Hepatocyte (in vitro differentiated cells): ENCODE measurements around the gene FAM171A2. TPM values are rescaled to one million over a fixed set of nuclear protein-coding genes. Genes with fewer than 3 reads are reported as not detected.

Source experiments
- DNase-seq: peaks from one replicate; pipeline ENCODE4 v3.0.0-alpha.2; 2016; ENCODE audit warnings: low spot score
- H2AFZ ChIP-seq: fragments of 200-600 bp; sonication (generic); 2 replicates; pipeline ENCODE4 v1.6.0; 2016; ENCODE audit warnings: antibody characterized with exemption, mild to moderate bottlenecking
- H3K27ac ChIP-seq: fragments of 200-600 bp; sonication (generic); 2 replicates; pipeline ENCODE4 v1.5.1; 2016; ENCODE audit warnings: mild to moderate bottlenecking
- H3K27me3 ChIP-seq: fragments of 200-600 bp; sonication (generic); 2 replicates; pipeline ENCODE4 v1.6.1; 2016
- H3K36me3 ChIP-seq: fragments of 200-600 bp; sonication (generic); replicated peaks from 2 replicates; pipeline ENCODE4 v1.5.1; 2016; ENCODE audit warnings: low read depth; ENCODE audit not compliant: insufficient read depth
- H3K4me1 ChIP-seq: fragments of 200-600 bp; sonication (generic); 2 replicates; pipeline ENCODE4 v1.5.1; 2016; ENCODE audit warnings: mild to moderate bottlenecking, moderate library complexity; ENCODE audit not compliant: insufficient read depth
- H3K4me2 ChIP-seq: fragments of 200-600 bp; sonication (generic); 2 replicates; pipeline ENCODE4 v1.6.0; 2016
- H3K4me3 ChIP-seq: fragments of 200-600 bp; sonication (generic); 2 replicates; pipeline ENCODE4 v1.5.1; 2016; ENCODE audit warnings: mild to moderate bottlenecking
- H3K79me2 ChIP-seq: fragments of 200-600 bp; sonication (generic); 2 replicates; pipeline ENCODE4 v1.6.0; 2017; ENCODE audit warnings: mild to moderate bottlenecking
- H3K9me2 ChIP-seq: fragments of 200-600 bp; sonication (generic); replicated peaks from 2 replicates; pipeline ENCODE4 v1.6.0; 2017; ENCODE audit warnings: mild to moderate bottlenecking; ENCODE audit not compliant: insufficient read depth
- H3K9me3 ChIP-seq: fragments of 200-600 bp; sonication (generic); 2 replicates; pipeline ENCODE4 v1.5.1; 2016; ENCODE audit warnings: low read depth, mild to moderate bottlenecking
- H4K20me1 ChIP-seq: fragments of 200-600 bp; sonication (generic); 2 replicates; pipeline ENCODE4 v1.6.0; 2016; ENCODE audit warnings: mild to moderate bottlenecking; ENCODE audit not compliant: insufficient read depth, poor library complexity, severe bottlenecking
- EZH2 ChIP-seq: fragments of 200-600 bp; sonication (generic); IDR thresholded peaks from 2 replicates; pipeline ENCODE4 v1.6.1; 2016; ENCODE audit warnings: antibody characterized with exemption, mild to moderate bottlenecking, borderline replicate concordance
- EZH2phosphoT487 ChIP-seq: fragments of 200-600 bp; sonication (generic); IDR thresholded peaks from one replicate; pipeline ENCODE4 v1.6.1; 2018; ENCODE audit warnings: antibody characterized with exemption, mild to moderate bottlenecking, low read depth, moderate library complexity; ENCODE audit not compliant: unreplicated experiment, severe bottlenecking
- WGBS: methylation state at CpG from one replicate; pipeline ENCODE4 v1.1.6; 2016; ENCODE audit warnings: low lambda C conversion rate; ENCODE audit errors: missing lambda C conversion rate; 5-methylcytosine and 5-hydroxymethylcytosine counted together
- polyA plus RNA-seq: library from polyadenylated mRNA; unstranded; fragments of >200 nt; fragmentation: Nextera tagmentation; extraction: Ambion mirVana; gene quantifications from 2 replicates; pipeline ENCODE4 v1.2.1, GENCODE V29; 2016
- total RNA-seq: library from RNA; depleted of rRNA; stranded (reverse); fragments of >200 nt; gene quantifications from 2 replicates; pipeline ENCODE4 v1.2.3, GENCODE V29; 2014
- TF ChIP-seq, protein P1 (sequence below): fragments of 200-600 bp; sonication (generic); IDR thresholded peaks from 2 replicates; pipeline ENCODE4 v1.5.1; 2016; ENCODE audit warnings: antibody characterized with exemption, mild to moderate bottlenecking; ENCODE audit not compliant: poor library complexity

The FAM171A2 gene
- total and polyA plus RNA-seq, 2 experiments from 2014 or later: 13.9 to 22.8 TPM

DNA sequence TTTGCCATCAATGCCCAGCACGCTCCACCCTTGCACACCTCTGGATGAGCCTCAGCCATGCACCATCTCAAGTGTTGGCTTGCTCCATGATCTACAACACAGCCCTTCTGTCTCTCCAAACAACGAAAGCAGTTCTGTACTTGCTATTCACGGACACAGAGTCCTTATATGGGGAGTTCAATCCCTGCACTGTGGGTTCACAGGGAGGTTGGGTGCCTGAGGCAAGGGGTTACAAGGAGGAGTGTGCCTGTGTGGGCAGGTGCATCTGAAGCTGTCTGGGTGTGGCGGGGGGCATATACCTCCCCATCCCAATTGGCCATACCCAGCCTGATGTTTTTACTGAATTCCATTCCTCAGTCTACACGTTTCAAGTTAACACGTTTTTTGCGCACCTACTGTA, 49.6 kb downstream of the FAM171A2 start:
- peaks cover 44% of the 10 kb centered on the region for H3K27me3 ChIP-seq
- H2AFZ ChIP-seq: no peak overlapping the region
- no peaks in the 10 kb centered on the region for H3K9me3 ChIP-seq
- H3K36me3 ChIP-seq: no peaks in the 10 kb centered on the region
- TF ChIP-seq EZH2phosphoT487 (no peak), EZH2 (no peak)
- TF ChIP-seq, protein P1, sequence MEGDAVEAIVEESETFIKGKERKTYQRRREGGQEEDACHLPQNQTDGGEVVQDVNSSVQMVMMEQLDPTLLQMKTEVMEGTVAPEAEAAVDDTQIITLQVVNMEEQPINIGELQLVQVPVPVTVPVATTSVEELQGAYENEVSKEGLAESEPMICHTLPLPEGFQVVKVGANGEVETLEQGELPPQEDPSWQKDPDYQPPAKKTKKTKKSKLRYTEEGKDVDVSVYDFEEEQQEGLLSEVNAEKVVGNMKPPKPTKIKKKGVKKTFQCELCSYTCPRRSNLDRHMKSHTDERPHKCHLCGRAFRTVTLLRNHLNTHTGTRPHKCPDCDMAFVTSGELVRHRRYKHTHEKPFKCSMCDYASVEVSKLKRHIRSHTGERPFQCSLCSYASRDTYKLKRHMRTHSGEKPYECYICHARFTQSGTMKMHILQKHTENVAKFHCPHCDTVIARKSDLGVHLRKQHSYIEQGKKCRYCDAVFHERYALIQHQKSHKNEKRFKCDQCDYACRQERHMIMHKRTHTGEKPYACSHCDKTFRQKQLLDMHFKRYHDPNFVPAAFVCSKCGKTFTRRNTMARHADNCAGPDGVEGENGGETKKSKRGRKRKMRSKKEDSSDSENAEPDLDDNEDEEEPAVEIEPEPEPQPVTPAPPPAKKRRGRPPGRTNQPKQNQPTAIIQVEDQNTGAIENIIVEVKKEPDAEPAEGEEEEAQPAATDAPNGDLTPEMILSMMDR: no peak
- no peak overlapping the region for H3K27ac ChIP-seq
- H3K4me3 ChIP-seq: no peak overlapping the region
- no peaks in the 10 kb centered on the region for H3K79me2 ChIP-seq
- H3K4me2 ChIP-seq: no peak overlapping the region
- WGBS: 88% methylated on average over 7 of the region's 7 CpGs
- H3K4me1 ChIP-seq: peaks cover 3% of the 10 kb centered on the region
- no peak for DNase-seq
- H4K20me1 ChIP-seq: no peaks in the 10 kb centered on the region
- no peaks in the 10 kb centered on the region for H3K9me2 ChIP-seq

DNA sequence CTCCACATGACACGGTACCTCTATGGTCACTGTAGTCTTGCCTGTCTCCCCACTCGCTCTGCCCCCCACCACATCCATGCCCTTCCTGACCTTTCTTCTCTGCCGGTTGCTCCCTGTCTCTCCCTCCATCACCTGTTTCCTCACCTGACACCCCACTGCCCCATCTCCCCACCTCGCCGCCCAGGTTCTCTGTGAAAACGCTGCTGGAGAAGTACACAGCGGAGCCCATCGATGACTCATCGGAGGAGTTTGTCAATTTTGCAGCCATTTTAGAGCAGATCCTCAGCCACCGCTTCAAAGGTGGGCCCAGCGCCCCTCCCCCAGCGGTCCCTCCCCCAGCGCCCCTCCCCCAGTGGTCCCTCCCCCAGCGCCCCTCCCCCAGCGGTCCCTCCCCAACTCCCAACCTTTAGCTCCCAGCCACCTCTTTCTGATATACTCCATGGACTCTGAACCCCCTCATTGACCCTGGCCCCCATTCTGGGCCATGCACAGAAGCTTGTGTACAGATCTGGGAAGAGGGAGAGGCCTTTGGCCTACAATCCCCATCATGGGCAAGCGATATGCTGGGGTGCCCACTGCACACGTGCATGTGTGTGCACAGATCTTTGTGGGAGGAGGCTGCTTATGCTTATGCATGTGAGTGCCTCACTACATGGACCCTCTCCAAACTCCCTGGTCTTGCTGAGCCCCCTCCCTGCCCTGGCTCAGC, 51.1 kb downstream of the FAM171A2 start:
- no peaks in the 10 kb centered on the region for H3K79me2 ChIP-seq
- DNase-seq: no peak
- H3K9me3 ChIP-seq: no peaks in the 10 kb centered on the region
- no peaks in the 10 kb centered on the region for H4K20me1 ChIP-seq
- no peaks in the 10 kb centered on the region for H3K36me3 ChIP-seq
- H2AFZ ChIP-seq: no peak overlapping the region
- TF ChIP-seq, protein P1: no peak
- TF ChIP-seq EZH2 (no peak), EZH2phosphoT487 (no peak)
- no peak overlapping the region for H3K4me2 ChIP-seq
- no peak overlapping the region for H3K27ac ChIP-seq
- no peak overlapping the region for H3K4me3 ChIP-seq
- WGBS: 81% methylated on average over 11 of the region's 17 CpGs
- peaks cover 10% of the 10 kb centered on the region for H3K4me1 ChIP-seq
- peaks cover 39% of the 10 kb centered on the region for H3K27me3 ChIP-seq
- H3K9me2 ChIP-seq: no peaks in the 10 kb centered on the region

DNA sequence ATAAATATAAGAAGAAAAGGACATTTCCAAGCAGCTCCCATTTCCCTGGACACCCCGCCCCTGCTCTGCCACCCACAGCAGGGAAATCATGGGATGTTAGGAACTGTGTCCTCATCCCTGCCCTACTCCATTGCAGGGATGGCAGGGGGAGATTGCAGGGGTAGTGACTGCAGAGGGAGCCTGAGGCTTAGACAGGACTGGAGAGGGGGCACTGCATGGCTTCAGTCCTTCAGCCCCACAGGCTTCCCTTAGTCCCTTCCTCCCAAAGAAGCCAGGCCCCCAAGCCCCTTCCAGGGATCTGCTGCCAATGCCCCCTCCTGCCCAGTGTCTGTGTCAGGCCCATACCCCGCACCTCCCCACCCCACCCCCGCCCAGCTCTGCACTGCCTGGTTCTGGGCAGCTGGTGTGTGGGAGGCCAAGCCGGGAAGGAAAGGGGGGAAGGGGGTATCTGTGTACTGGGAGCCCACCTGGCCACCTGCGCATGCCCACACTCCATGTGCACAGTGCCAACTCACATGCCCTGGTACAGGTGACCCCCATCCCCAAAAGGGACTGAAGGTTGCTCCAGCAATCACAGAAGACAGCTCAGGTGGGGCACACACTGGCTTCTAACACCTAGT, 52.0 kb downstream of the FAM171A2 start:
- H3K79me2 ChIP-seq: no peaks in the 10 kb centered on the region
- DNase-seq: no peak
- H3K9me2 ChIP-seq: no peaks in the 10 kb centered on the region
- H3K4me3 ChIP-seq: no peak overlapping the region
- H3K4me1 ChIP-seq: peaks cover 12% of the 10 kb centered on the region
- peaks cover 39% of the 10 kb centered on the region for H3K27me3 ChIP-seq
- H4K20me1 ChIP-seq: no peaks in the 10 kb centered on the region
- no peaks in the 10 kb centered on the region for H3K36me3 ChIP-seq
- WGBS: 79% methylated on average over 3 of the region's 5 CpGs
- no peak for TF ChIP-seq EZH2phosphoT487
- TF ChIP-seq, protein P1: no peak
- no peak for TF ChIP-seq EZH2
- H3K27ac ChIP-seq: no peak overlapping the region
- no peaks in the 10 kb centered on the region for H3K9me3 ChIP-seq
- H2AFZ ChIP-seq: no peak overlapping the region
- H3K4me2 ChIP-seq: no peak overlapping the region
